HepG2 (cell line): ENCODE results near the gene ANKRD10. TPM values are rescaled to one million over a fixed set of nuclear protein-coding genes. Genes with fewer than 3 reads are reported as not detected.

ENCODE experiments used
- CHD4 ChIP-seq: fragments of 200-600 bp; sonication (generic); IDR thresholded peaks from 2 replicates; pipeline ENCODE4 v1.7.0; 2017; ENCODE audit warnings: mild to moderate bottlenecking, low read length, borderline replicate concordance
- JARID2 ChIP-seq: sonication (generic); formaldehyde crosslinking; IDR thresholded peaks from 2 replicates; pipeline ENCODE4 v1.8.1; 2023; ENCODE audit warnings: missing genetic modification reagents, inconsistent platforms; ENCODE audit not compliant: insufficient replicate concordance
- NBN ChIP-seq: fragments of 450-650 bp; conservative IDR thresholded peaks from 2 replicates; pipeline ENCODE4 v1.6.1; 2017
- NFKB2 ChIP-seq: sonication (generic); formaldehyde crosslinking; IDR thresholded peaks from 2 replicates; pipeline ENCODE4 v1.4.0; 2020; ENCODE audit warnings: missing genetic modification reagents, borderline replicate concordance
- NR2F1 ChIP-seq, 2 experiments: fragments of 450-650 bp in 1 of 2; formaldehyde crosslinking in 1 of 2; IDR thresholded peaks; 2 replicates each; pipeline versions ENCODE4 v1.5.0 to v1.6.1; 2016 to 2020; ENCODE audit warnings: mild to moderate bottlenecking in 1 of 2, missing compliant biosample characterization in 1 of 2, missing genetic modification reagents in 1 of 2, moderate library complexity in 1 of 2
- PHF21A ChIP-seq: sonication (generic); formaldehyde crosslinking; IDR thresholded peaks from 2 replicates; pipeline ENCODE4 v1.5.0; 2020; ENCODE audit warnings: mild to moderate bottlenecking, missing genetic modification reagents
- SALL2 ChIP-seq: sonication (generic); formaldehyde crosslinking; IDR thresholded peaks from 2 replicates; pipeline ENCODE4 v1.8.1; 2023; ENCODE audit warnings: mild to moderate bottlenecking, missing genetic modification reagents, inconsistent platforms
- YEATS2 ChIP-seq: sonication (generic); formaldehyde crosslinking; IDR thresholded peaks from 2 replicates; pipeline ENCODE4 v1.4.0; 2020; ENCODE audit warnings: missing genetic modification reagents, borderline replicate concordance
- ZNF234 ChIP-seq: sonication (generic); formaldehyde crosslinking; conservative IDR thresholded peaks from 2 replicates; pipeline ENCODE4 v1.5.1; 2020; ENCODE audit warnings: mild to moderate bottlenecking, missing genetic modification reagents
- ZNF24 ChIP-seq: fragments of 450-650 bp; IDR thresholded peaks from 2 replicates; pipeline ENCODE4 v1.6.1; 2017; ENCODE audit warnings: antibody characterized with exemption, mild to moderate bottlenecking
- ZNF292 ChIP-seq: sonication (generic); formaldehyde crosslinking; IDR thresholded peaks from 2 replicates; pipeline ENCODE4 v1.8.1; 2022; ENCODE audit warnings: mild to moderate bottlenecking, low read depth, missing genetic modification reagents, borderline replicate concordance
- ZNF383 ChIP-seq: sonication (generic); formaldehyde crosslinking; IDR thresholded peaks from 2 replicates; pipeline ENCODE4 v1.4.0; 2020; ENCODE audit warnings: missing genetic modification reagents, mild to moderate bottlenecking, borderline replicate concordance
- ZNF431 ChIP-seq: sonication (generic); formaldehyde crosslinking; IDR thresholded peaks from 2 replicates; pipeline ENCODE4 v1.9.0; 2022; ENCODE audit warnings: missing genetic modification reagents, low read depth, mild to moderate bottlenecking, borderline replicate concordance
- ZNF460 ChIP-seq: sonication (generic); formaldehyde crosslinking; IDR thresholded peaks from 2 replicates; pipeline ENCODE4 v1.5.1; 2020; ENCODE audit warnings: missing genetic modification reagents, mild to moderate bottlenecking, borderline replicate concordance
- ZNF720 ChIP-seq: sonication (generic); formaldehyde crosslinking; IDR thresholded peaks from 2 replicates; pipeline ENCODE4 v1.4.0; 2020; ENCODE audit warnings: missing genetic modification reagents
- ZNF782 ChIP-seq: sonication (generic); formaldehyde crosslinking; IDR thresholded peaks from 2 replicates; pipeline ENCODE4 v1.4.0; 2020; ENCODE audit warnings: missing genetic modification reagents, mild to moderate bottlenecking, borderline replicate concordance
- polyA plus RNA-seq, 8 experiments: library from polyadenylated mRNA; depleted of rRNA in 3 of 8; stranded (reverse) in 7 of 8; unstranded in 1 of 8; fragments of >200 nt; fragmentation: Illumina TruSeq in 4 of 8; extraction: Trizol in 4 of 8; gene quantifications; 2 replicates each; pipeline versions ENCODE4 v1.2.1 to v1.2.3, GENCODE V29; 2011 to 2016; ENCODE audit warnings: low read depth in 4 of 8, missing spikeins in 1 of 8, mixed read lengths in 1 of 8; ENCODE audit not compliant: insufficient read depth in 1 of 8
- total RNA-seq, 5 experiments: library from RNA; depleted of rRNA; stranded (reverse); fragments of >200 nt; fragmentation: Illumina TruSeq; extraction: Trizol; gene quantifications; 2 replicates each; pipeline ENCODE4 v1.2.3, GENCODE V29; 2016; ENCODE audit warnings: low read depth in 1 of 5
- TF ChIP-seq, protein P1 (sequence below): sonication (generic); formaldehyde crosslinking; IDR thresholded peaks from 2 replicates; pipeline ENCODE4 v1.8.0; 2022; ENCODE audit warnings: missing genetic modification reagents, mild to moderate bottlenecking, moderate library complexity, borderline replicate concordance
- TF ChIP-seq, protein P2 (sequence below): sonication (generic); formaldehyde crosslinking; conservative IDR thresholded peaks from 2 replicates; pipeline ENCODE4 v1.8.0; 2022; ENCODE audit warnings: low read depth, missing genetic modification reagents
- TF ChIP-seq, protein P3 (sequence below): sonication (generic); formaldehyde crosslinking; IDR thresholded peaks from 2 replicates; pipeline ENCODE4 v1.5.0; 2020; ENCODE audit warnings: mild to moderate bottlenecking, missing genetic modification reagents
- TF ChIP-seq, protein P4 (sequence below), 2 experiments: sonication (generic) in 1 of 2; formaldehyde crosslinking in 1 of 2; IDR thresholded peaks; 2 replicates each; pipeline versions ENCODE4 v1.4.0 to v1.6.1; 2018 to 2020; ENCODE audit warnings: missing genetic modification reagents in 2 of 2, borderline replicate concordance in 1 of 2, low read depth in 1 of 2, mild to moderate bottlenecking in 1 of 2, missing biosample characterization in 1 of 2

Gene ANKRD10
- total and polyA plus RNA-seq, 2 of the 13 experiments (the other 11 are each of a cell fraction or from before 2014, with no cell fraction given), result 108 to 115 TPM

DNA sequence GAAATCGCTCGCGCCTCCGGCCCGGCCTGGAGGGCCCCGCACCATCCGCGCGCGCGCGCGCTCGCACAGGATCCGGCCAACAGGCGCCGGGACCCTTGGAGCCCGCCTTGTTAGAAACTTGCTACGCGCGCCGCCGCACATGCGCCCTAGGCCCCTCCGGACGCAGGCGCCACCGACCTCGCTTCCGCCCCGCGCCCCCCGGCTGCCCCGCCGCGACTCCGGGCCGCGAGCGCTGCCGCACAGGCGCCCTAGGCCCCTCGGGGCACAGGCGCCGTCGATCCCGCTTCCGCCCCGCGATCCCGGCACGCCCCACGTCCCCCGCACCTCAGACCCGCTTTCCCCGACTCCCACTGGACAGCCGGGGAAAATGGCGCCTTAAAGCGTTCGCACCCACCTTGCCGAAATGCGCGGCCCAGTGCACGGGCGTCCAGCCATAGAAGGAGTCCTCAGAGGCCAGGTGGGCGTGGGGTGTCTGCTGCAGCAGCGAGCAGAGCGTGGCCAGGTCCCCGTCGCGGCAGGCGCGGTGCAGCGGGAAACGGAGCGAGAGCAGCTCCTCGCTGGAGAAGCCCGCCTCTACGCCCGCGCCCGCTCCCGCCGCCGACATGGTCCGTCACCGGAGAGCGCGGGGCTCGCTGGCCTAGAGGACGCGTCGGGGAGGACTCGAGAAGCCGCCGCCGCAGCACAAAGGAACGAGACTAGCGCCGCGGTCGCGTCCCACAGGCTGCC lies 375 bp downstream of the ANKRD10 start (continued):
- TF ChIP-seq NBN (no peak), ZNF234 (no peak; the same call in 1 of the 2 replicates), CHD4 (no peak), PHF21A (CRISPR knock-in tag) (peak; percentile 12), ZNF720 (CRISPR knock-in tag) (no peak), NFKB2 (CRISPR knock-in tag) (peak; percentile 60; the same call in 1 of the 2 replicates), NR2F1 (CRISPR knock-in tag; IDR thresholded peaks at IDR 0.05) (no peak; a peak in 1 of 4 replicates), ZNF460 (CRISPR knock-in tag) (no peak), ZNF383 (CRISPR knock-in tag) (no peak), YEATS2 (CRISPR knock-in tag) (0 out of 2 replicates have a peak, but pooled peaks have one; percentile 26), ZNF431 (CRISPR knock-in tag) (no peak), SALL2 (CRISPR knock-in tag) (peak; percentile 58; the same call in 1 of the 2 replicates), ZNF782 (CRISPR knock-in tag) (no peak), ZNF292 (no peak), ZNF24 (no peak), JARID2 (no peak)
- TF ChIP-seq, protein P1, sequence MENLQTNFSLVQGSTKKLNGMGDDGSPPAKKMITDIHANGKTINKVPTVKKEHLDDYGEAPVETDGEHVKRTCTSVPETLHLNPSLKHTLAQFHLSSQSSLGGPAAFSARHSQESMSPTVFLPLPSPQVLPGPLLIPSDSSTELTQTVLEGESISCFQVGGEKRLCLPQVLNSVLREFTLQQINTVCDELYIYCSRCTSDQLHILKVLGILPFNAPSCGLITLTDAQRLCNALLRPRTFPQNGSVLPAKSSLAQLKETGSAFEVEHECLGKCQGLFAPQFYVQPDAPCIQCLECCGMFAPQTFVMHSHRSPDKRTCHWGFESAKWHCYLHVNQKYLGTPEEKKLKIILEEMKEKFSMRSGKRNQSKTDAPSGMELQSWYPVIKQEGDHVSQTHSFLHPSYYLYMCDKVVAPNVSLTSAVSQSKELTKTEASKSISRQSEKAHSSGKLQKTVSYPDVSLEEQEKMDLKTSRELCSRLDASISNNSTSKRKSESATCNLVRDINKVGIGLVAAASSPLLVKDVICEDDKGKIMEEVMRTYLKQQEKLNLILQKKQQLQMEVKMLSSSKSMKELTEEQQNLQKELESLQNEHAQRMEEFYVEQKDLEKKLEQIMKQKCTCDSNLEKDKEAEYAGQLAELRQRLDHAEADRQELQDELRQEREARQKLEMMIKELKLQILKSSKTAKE, result no peak
- TF ChIP-seq, protein P2, sequence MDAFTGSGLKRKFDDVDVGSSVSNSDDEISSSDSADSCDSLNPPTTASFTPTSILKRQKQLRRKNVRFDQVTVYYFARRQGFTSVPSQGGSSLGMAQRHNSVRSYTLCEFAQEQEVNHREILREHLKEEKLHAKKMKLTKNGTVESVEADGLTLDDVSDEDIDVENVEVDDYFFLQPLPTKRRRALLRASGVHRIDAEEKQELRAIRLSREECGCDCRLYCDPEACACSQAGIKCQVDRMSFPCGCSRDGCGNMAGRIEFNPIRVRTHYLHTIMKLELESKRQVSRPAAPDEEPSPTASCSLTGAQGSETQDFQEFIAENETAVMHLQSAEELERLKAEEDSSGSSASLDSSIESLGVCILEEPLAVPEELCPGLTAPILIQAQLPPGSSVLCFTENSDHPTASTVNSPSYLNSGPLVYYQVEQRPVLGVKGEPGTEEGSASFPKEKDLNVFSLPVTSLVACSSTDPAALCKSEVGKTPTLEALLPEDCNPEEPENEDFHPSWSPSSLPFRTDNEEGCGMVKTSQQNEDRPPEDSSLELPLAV (CRISPR knock-in tag), result no peak
- TF ChIP-seq, protein P3, sequence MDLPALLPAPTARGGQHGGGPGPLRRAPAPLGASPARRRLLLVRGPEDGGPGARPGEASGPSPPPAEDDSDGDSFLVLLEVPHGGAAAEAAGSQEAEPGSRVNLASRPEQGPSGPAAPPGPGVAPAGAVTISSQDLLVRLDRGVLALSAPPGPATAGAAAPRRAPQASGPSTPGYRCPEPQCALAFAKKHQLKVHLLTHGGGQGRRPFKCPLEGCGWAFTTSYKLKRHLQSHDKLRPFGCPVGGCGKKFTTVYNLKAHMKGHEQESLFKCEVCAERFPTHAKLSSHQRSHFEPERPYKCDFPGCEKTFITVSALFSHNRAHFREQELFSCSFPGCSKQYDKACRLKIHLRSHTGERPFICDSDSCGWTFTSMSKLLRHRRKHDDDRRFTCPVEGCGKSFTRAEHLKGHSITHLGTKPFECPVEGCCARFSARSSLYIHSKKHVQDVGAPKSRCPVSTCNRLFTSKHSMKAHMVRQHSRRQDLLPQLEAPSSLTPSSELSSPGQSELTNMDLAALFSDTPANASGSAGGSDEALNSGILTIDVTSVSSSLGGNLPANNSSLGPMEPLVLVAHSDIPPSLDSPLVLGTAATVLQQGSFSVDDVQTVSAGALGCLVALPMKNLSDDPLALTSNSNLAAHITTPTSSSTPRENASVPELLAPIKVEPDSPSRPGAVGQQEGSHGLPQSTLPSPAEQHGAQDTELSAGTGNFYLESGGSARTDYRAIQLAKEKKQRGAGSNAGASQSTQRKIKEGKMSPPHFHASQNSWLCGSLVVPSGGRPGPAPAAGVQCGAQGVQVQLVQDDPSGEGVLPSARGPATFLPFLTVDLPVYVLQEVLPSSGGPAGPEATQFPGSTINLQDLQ (CRISPR knock-in tag), result no peak; the same call in 1 of the 2 replicates
- TF ChIP-seq, protein P4, sequence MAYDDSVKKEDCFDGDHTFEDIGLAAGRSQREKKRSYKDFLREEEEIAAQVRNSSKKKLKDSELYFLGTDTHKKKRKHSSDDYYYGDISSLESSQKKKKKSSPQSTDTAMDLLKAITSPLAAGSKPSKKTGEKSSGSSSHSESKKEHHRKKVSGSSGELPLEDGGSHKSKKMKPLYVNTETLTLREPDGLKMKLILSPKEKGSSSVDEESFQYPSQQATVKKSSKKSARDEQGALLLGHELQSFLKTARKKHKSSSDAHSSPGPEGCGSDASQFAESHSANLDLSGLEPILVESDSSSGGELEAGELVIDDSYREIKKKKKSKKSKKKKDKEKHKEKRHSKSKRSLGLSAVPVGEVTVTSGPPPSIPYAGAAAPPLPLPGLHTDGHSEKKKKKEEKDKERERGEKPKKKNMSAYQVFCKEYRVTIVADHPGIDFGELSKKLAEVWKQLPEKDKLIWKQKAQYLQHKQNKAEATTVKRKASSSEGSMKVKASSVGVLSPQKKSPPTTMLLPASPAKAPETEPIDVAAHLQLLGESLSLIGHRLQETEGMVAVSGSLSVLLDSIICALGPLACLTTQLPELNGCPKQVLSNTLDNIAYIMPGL (CRISPR knock-in tag; IDR thresholded peaks at IDR 0.05; ENCODE audit: borderline replicate concordance in 1 of 2, low read depth in 1 of 2), result peak; percentile 71 to 76; a peak in 3 of 4 replicates
